Dermis microvascular lymphatic vessel endothelial cell (primary cell): ENCODE data around the gene STRN. TPM values are rescaled to one million over a fixed set of nuclear protein-coding genes. Genes with fewer than 3 reads are reported as not detected.

ENCODE experiments used
- DNase-seq, 2 donors: peaks; one replicate each; pipeline versions ENCODE4 v3.0.0 to v3.0.0-alpha.2; 2010; ENCODE audit warnings: low read depth in 2 of 2
- total RNA-seq: library from RNA; depleted of rRNA; stranded (reverse); fragments of >200 nt; gene quantifications from 2 replicates; pipeline ENCODE4 v1.2.1, GENCODE V29; 2014

The STRN gene
- total RNA-seq, 1 donor from 2014 or later, result 15.0 TPM

- DNase-seq, result no peak
These were observed 167.6 kb downstream of the STRN start for GRCh38 chr2:36798724-36799123.

GRCh38 chr2:36797324-36798070 lies 168.8 kb downstream of the STRN start:
- DNase-seq, result no peak

Other genes starting within 250 kb of the STRN start
- 26.4 and 28.6 TPM in 2 replicates for gene HEATR5B, start 117.8 kb upstream of the STRN start, total RNA-seq
- 4.9 TPM in 2 replicates for gene GPATCH11, start 118.0 kb upstream of the STRN start, total RNA-seq
- 17.2 and 20.4 TPM in 2 replicates for gene EIF2AK2, start 190.4 kb upstream of the STRN start, total RNA-seq
- not detected in 2 replicates for gene SULT6B1, start 222.1 kb upstream of the STRN start, total RNA-seq
- 6.7 and 11.0 TPM in 2 replicates for gene CEBPZOS, start 230.0 kb upstream of the STRN start, total RNA-seq